IMR-90 (cell line): ENCODE data around the gene NELL1. TPM values are rescaled to one million over a fixed set of nuclear protein-coding genes. Genes with fewer than 3 reads are reported as not detected.

Source experiments
- ATAC-seq: fragments of 200-7000 bp; cut with Tn5 transposase; 2 replicates; pipeline ENCODE4 v1.9.1; 2020; ENCODE audit warnings: low read depth, mild to moderate bottlenecking, moderate library complexity
- BruUV-seq: library from RNA; stranded (reverse); fragments of 400-500 nt; replicated peaks from 2 replicates; lab custom pipeline; 2021; lab: Mats Ljungman, UMichigan
- CTCF ChIA-PET: fragments of 300-600 bp; formaldehyde crosslinking; extraction: SDS; loops from one replicate; lab custom pipeline; 2021; ENCODE audit warnings: antibody characterized with exemption; lab: Yijun Ruan, JAX
- POLR2A ChIA-PET: fragments of 300-600 bp; sonication (Branson Sonifier 250); formaldehyde crosslinking; loops from one replicate; lab custom pipeline; 2022; ENCODE audit warnings: antibody characterized with exemption; ENCODE audit not compliant: unreplicated experiment; lab: Charles Lee
- DNase-seq: peaks from one replicate; pipeline ENCODE4 v3.0.0; 2013
- H2AFZ ChIP-seq: replicated peaks from 2 replicates; pipeline ENCODE3; 2013; ENCODE audit warnings: low read length, mild to moderate bottlenecking; ENCODE audit not compliant: poor library complexity
- H2AK5ac ChIP-seq: 2 replicates; pipeline ENCODE4 v1.6.1; 2013; ENCODE audit warnings: low read depth, low read length, inconsistent platforms
- H2AK9ac ChIP-seq: replicated peaks from 2 replicates; pipeline ENCODE3; 2013; ENCODE audit warnings: mild to moderate bottlenecking, low read depth, low read length, moderate library complexity; ENCODE audit not compliant: poor library complexity
- H2BK120ac ChIP-seq: 2 replicates; pipeline ENCODE4 v1.6.1; 2013; ENCODE audit warnings: low read depth, low read length, inconsistent platforms
- H2BK15ac ChIP-seq: 3 replicates; pipeline ENCODE4 v1.6.1; 2013; ENCODE audit warnings: low read depth, low read length, inconsistent platforms
- H2BK20ac ChIP-seq: 2 replicates; pipeline ENCODE4 v1.6.1; 2013; ENCODE audit warnings: low read depth, mild to moderate bottlenecking, inconsistent platforms, low read length, moderate library complexity
- H2BK5ac ChIP-seq: 2 replicates; pipeline ENCODE4 v1.6.1; 2013; ENCODE audit warnings: mild to moderate bottlenecking, low read depth, low read length, inconsistent platforms; ENCODE audit not compliant: poor library complexity, severe bottlenecking
- H3K14ac ChIP-seq: replicated peaks from 2 replicates; pipeline ENCODE4 v1.6.1; 2013; ENCODE audit warnings: low read depth, low read length, inconsistent platforms
- H3K18ac ChIP-seq: 2 replicates; pipeline ENCODE4 v1.6.1; 2013; ENCODE audit warnings: low read depth, low read length, control low read depth
- H3K23ac ChIP-seq: 2 replicates; pipeline ENCODE4 v1.6.1; 2013; ENCODE audit warnings: low read depth, low read length, inconsistent platforms
- H3K27ac ChIP-seq: 2 replicates; pipeline ENCODE4 v1.5.1; 2013; ENCODE audit warnings: mild to moderate bottlenecking, control low read depth, low read length; ENCODE audit not compliant: insufficient read depth
- H3K27me3 ChIP-seq: 2 replicates; pipeline ENCODE4 v1.6.1; 2013; ENCODE audit warnings: low read length; ENCODE audit not compliant: control insufficient read depth, insufficient read depth
- H3K36me3 ChIP-seq: 2 replicates; pipeline ENCODE4 v1.6.1; 2013; ENCODE audit warnings: low read length, mixed read lengths; ENCODE audit not compliant: control insufficient read depth, insufficient read depth
- H3K4ac ChIP-seq: 2 replicates; pipeline ENCODE4 v1.6.1; 2013; ENCODE audit warnings: low read depth, low read length, inconsistent platforms
- H3K4me1 ChIP-seq: 2 replicates; pipeline ENCODE4 v1.6.1; 2013; ENCODE audit warnings: low read length, mixed read lengths; ENCODE audit not compliant: control insufficient read depth, insufficient read depth
- H3K4me2 ChIP-seq: 2 replicates; pipeline ENCODE4 v1.6.1; 2013; ENCODE audit warnings: low read depth, mild to moderate bottlenecking, control low read depth, low read length, moderate library complexity
- H3K4me3 ChIP-seq: 2 replicates; pipeline ENCODE4 v1.5.1; 2013; ENCODE audit warnings: low read depth, mild to moderate bottlenecking, control low read depth, low read length, moderate library complexity; ENCODE audit not compliant: insufficient read depth
- H3K56ac ChIP-seq: 2 replicates; pipeline ENCODE4 v1.6.1; 2013; ENCODE audit warnings: low read length, inconsistent platforms; ENCODE audit not compliant: insufficient read depth; ENCODE audit errors: extremely low read depth
- H3K79me1 ChIP-seq, 2 experiments: 2 replicates each; pipeline ENCODE4 v1.6.1; 2013; ENCODE audit warnings: low read length in 2 of 2, inconsistent platforms in 1 of 2, low read depth in 1 of 2
- H3K9ac ChIP-seq: 2 replicates; pipeline ENCODE4 v1.6.1; 2013; ENCODE audit warnings: low read depth, low read length, control low read depth
- H3K9me1 ChIP-seq: 2 replicates; pipeline ENCODE4 v1.6.1; 2013; ENCODE audit warnings: low read length, inconsistent platforms; ENCODE audit not compliant: insufficient read depth
- H3K9me3 ChIP-seq: 2 replicates; pipeline ENCODE4 v1.6.1; 2013; ENCODE audit warnings: low read length; ENCODE audit not compliant: control insufficient read depth, insufficient read depth
- H4K20me1 ChIP-seq: 2 replicates; pipeline ENCODE4 v1.6.1; 2013; ENCODE audit warnings: low read length, inconsistent platforms; ENCODE audit not compliant: insufficient read depth
- H4K5ac ChIP-seq: 2 replicates; pipeline ENCODE4 v1.6.1; 2013; ENCODE audit warnings: mild to moderate bottlenecking, low read depth, low read length, control low read depth
- H4K8ac ChIP-seq, 2 experiments: 2 replicates each; pipeline ENCODE4 v1.6.1; 2013; ENCODE audit warnings: low read depth in 2 of 2, low read length in 2 of 2, control low read depth in 1 of 2, inconsistent platforms in 1 of 2
- H4K91ac ChIP-seq: 2 replicates; pipeline ENCODE4 v1.6.1; 2013; ENCODE audit warnings: low read depth, low read length, inconsistent platforms; ENCODE audit not compliant: insufficient read depth
- CEBPB ChIP-seq: IDR thresholded peaks from 2 replicates; pipeline ENCODE4 v1.6.1; 2012; ENCODE audit warnings: low read depth, low read length, improper control_type of control experiment
- CHD1 ChIP-seq: IDR thresholded peaks from 2 replicates; pipeline ENCODE4 v1.6.1; 2012; ENCODE audit warnings: low read depth, low read length, improper control_type of control experiment
- ELK1 ChIP-seq: fragments of 150-350 bp; IDR thresholded peaks from 2 replicates; pipeline ENCODE4 v1.6.1; 2016; ENCODE audit warnings: low read depth, mild to moderate bottlenecking, low read length, moderate library complexity, borderline replicate concordance
- FOS ChIP-seq: fragments of 150-350 bp; IDR thresholded peaks from 2 replicates; pipeline ENCODE4 v1.6.1; 2016; ENCODE audit warnings: low read depth, low read length
- MAZ ChIP-seq: IDR thresholded peaks from 2 replicates; pipeline ENCODE4 v1.6.1; 2012; ENCODE audit warnings: low read depth, mild to moderate bottlenecking, low read length, improper control_type of control experiment, moderate library complexity, borderline replicate concordance
- MXI1 ChIP-seq: IDR thresholded peaks from 2 replicates; pipeline ENCODE4 v1.6.1; 2012; ENCODE audit warnings: low read depth, mild to moderate bottlenecking, low read length, moderate library complexity, borderline replicate concordance
- NFE2L2 ChIP-seq: fragments of 150-350 bp; IDR thresholded peaks from 2 replicates; pipeline ENCODE4 v1.6.1; 2016; ENCODE audit warnings: low read depth, mild to moderate bottlenecking, low read length
- POLR2A ChIP-seq: IDR thresholded peaks from 2 replicates; pipeline ENCODE4 v1.6.1; 2012; ENCODE audit warnings: mild to moderate bottlenecking, low read depth, low read length
- RAD21 ChIP-seq: IDR thresholded peaks from 2 replicates; pipeline ENCODE4 v1.6.1; 2012; ENCODE audit warnings: low read length, improper control_type of control experiment
- RFX5 ChIP-seq: IDR thresholded peaks from 2 replicates; pipeline ENCODE4 v1.8.0; 2012; ENCODE audit warnings: low read depth, mild to moderate bottlenecking, low read length, moderate library complexity
- SMC3 ChIP-seq: fragments of 150-350 bp; IDR thresholded peaks from 2 replicates; pipeline ENCODE4 v1.6.1; 2016; ENCODE audit warnings: low read depth, mild to moderate bottlenecking, antibody characterized with exemption, low read length, moderate library complexity
- WGBS, 2 experiments: methylation state at CpG; one replicate each; pipeline versions ENCODE4 v1.1.5 to v1.1.7; 2013; ENCODE audit warnings: missing lambda C conversion rate in 2 of 2; ENCODE audit not compliant: insufficient read length in 1 of 2; ENCODE audit errors: extremely low coverage in 2 of 2; 5-methylcytosine and 5-hydroxymethylcytosine counted together
- dilution Hi-C: fragments of 300-500 bp; cut with HindIII; formaldehyde crosslinking; loops from one replicate; pipeline ENCODE4 v1.14.3; 2018; ENCODE audit warnings: low sequenced_read_pairs; ENCODE audit not compliant: unreplicated experiment
- in situ Hi-C: fragments of 300-500 bp; cut with MboI; formaldehyde crosslinking; loops from 3 replicates; pipeline ENCODE4 v1.14.3; 2019; ENCODE audit warnings: low sequenced_read_pairs, inconsistent platforms, mixed read lengths
- intact Hi-C: fragments of 100-400 bp; cut with micrococcal nuclease; formaldehyde crosslinking; loops from 2 replicates; pipeline ENCODE4 v1.10.0; 2022
- polyA plus RNA-seq, 3 experiments: library from polyadenylated mRNA; depleted of rRNA; stranded (reverse); fragments of >200 nt; gene quantifications; 2 replicates each; pipeline ENCODE4 v1.2.3, GENCODE V29; 2012; ENCODE audit warnings: low replicate concordance in 1 of 3
- total RNA-seq: library from RNA; depleted of rRNA; stranded (reverse); fragments of >200 nt; gene quantifications from 2 replicates; pipeline ENCODE4 v1.2.3, GENCODE V29; 2012
- TF ChIP-seq, protein P1 (sequence below): fragments of 150-350 bp; IDR thresholded peaks from 2 replicates; pipeline ENCODE4 v1.6.1; 2017; ENCODE audit warnings: mild to moderate bottlenecking, antibody characterized with exemption, low read length, low read depth

The NELL1 gene
- total and polyA plus RNA-seq, 2 of the 4 experiments (the other 2 are of a cell fraction): not detected

- Histone ChIP-seq H2AK5ac (no peak overlapping the region), H4K91ac (no peak overlapping the region), H2BK120ac (no peak overlapping the region), H3K27me3 (no peaks in the 10 kb centered on the region), H3K36me3 (no peaks in the 10 kb centered on the region), H3K9me3 (peaks cover 5% of the 10 kb centered on the region), H3K56ac (no peak overlapping the region), H2BK20ac (no peak overlapping the region), H2BK15ac (no peak overlapping the region), H2AFZ (no peak overlapping the region), H2AK9ac (no peak overlapping the region), H3K4ac (no peak overlapping the region), H3K14ac (no peak overlapping the region), H4K5ac (no peak overlapping the region), H3K4me3 (no peak overlapping the region), H4K20me1 (no peaks in the 10 kb centered on the region), H3K9me1 (no peaks in the 10 kb centered on the region), H3K9ac (no peak overlapping the region), H3K4me1 (no peaks in the 10 kb centered on the region), H3K27ac (no peak overlapping the region), H3K79me1 (no peaks in the 10 kb centered on the region), H2BK5ac (no peak overlapping the region), H3K23ac (no peak overlapping the region), H3K4me2 (no peak overlapping the region), H3K18ac (no peak overlapping the region), H4K8ac (no peak overlapping the region)
- dilution Hi-C loops: no loop called here
- ChIA-PET CTCF (no interaction called here), POLR2A (no interaction called here)
- no CpG with 5 or more reads among the region's 8 CpGs for WGBS, 2 experiments
- in situ Hi-C loops: no loop called here
- intact Hi-C loops: no loop called here
- no peak for TF ChIP-seq CEBPB
- TF ChIP-seq, protein P1, sequence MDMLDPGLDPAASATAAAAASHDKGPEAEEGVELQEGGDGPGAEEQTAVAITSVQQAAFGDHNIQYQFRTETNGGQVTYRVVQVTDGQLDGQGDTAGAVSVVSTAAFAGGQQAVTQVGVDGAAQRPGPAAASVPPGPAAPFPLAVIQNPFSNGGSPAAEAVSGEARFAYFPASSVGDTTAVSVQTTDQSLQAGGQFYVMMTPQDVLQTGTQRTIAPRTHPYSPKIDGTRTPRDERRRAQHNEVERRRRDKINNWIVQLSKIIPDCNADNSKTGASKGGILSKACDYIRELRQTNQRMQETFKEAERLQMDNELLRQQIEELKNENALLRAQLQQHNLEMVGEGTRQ: no peak
- no peak for TF ChIP-seq NFE2L2
- TF ChIP-seq CHD1: no peak
- TF ChIP-seq ELK1: no peak
- TF ChIP-seq FOS: no peak
- no peak for TF ChIP-seq MXI1
- no peak for TF ChIP-seq SMC3
- TF ChIP-seq RAD21: no peak
- TF ChIP-seq POLR2A: no peak
- TF ChIP-seq MAZ: no peak
- no peak for TF ChIP-seq RFX5
- ATAC-seq (no peak), DNase-seq (no peak)
- BruUV-seq: no TSS peak
Observed at GRCh38 chr11:21205205-21205604, 535.8 kb downstream of the NELL1 start.
